GM18951 (cell line): ENCODE results near the gene ARSJ.
"Not testable (repeated sequence)": the region's sequence is repeated elsewhere in the genome, so short reads cannot be mapped to it uniquely, and the experiment has no call there.

Experiments
- POLR2A ChIP-seq: IDR thresholded peaks from 4 replicates; pipeline ENCODE4 v1.6.1; 2011; ENCODE audit warnings: mild to moderate bottlenecking; ENCODE audit not compliant: insufficient read length, insufficient read depth; ENCODE audit errors: extremely low read depth
- in situ Hi-C: fragments of 300-500 bp; cut with MboI; formaldehyde crosslinking; loops from one replicate; pipeline ENCODE4 v1.12.0; 2022; ENCODE audit warnings: low sequenced_read_pairs, mixed read lengths, inconsistent platforms; ENCODE audit not compliant: unreplicated experiment

Gene ARSJ

DNA sequence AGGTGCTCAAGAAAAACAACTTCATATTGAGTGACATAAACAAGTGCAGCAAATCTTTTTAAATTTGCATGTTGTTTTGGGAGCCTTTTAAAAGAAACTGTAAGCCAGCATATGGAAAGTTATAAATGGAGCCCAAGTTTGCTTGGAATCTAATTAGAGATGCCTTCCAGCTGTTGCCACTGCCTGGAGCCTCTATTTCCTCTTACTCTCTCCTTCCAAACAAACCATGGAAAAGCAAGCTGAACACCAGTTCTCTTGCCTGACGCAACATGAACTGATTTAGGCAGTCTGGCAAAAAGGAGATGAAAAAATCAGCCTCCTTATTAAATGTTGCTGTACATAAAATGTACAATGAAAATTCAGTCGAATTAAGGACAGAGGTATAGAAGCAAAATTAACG is 21.5 kb downstream of the ARSJ start:
- TF ChIP-seq POLR2A = no peak
- in situ Hi-C loops = loop anchor here (10.0 kb wide), 2 partner anchors 107 to 417 kb away; no protein-coding TSS in a partner anchor

GRCh38 chr4:113955948-113956347 is 23.5 kb downstream of the ARSJ start:
- in situ Hi-C loops = loop anchor here (10.0 kb wide), 2 partner anchors 109 to 419 kb away; no protein-coding TSS in a partner anchor
- no peak for TF ChIP-seq POLR2A

DNA sequence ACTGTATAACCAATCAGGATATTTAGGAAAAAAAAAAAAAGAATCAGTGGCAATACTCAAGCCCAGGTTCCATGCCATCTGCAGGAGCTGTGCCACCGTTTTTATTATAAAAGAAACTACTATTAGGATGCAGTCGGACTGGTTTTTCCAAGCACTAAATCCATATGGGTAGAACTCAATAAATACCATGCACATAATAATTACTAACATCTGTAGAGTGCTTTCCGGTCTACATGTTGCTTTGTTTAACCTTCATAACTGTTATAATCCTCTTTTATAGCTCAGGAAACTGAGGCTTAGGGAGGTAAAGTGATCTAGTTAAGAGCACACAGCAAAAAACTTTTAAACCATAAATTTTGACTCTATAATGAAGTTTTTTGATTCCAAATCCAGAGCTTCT is 24.0 kb downstream of the ARSJ start:
- in situ Hi-C loops = loop anchor here (10.0 kb wide), 2 partner anchors 109 to 419 kb away; no protein-coding TSS in a partner anchor
- TF ChIP-seq POLR2A = no peak

DNA sequence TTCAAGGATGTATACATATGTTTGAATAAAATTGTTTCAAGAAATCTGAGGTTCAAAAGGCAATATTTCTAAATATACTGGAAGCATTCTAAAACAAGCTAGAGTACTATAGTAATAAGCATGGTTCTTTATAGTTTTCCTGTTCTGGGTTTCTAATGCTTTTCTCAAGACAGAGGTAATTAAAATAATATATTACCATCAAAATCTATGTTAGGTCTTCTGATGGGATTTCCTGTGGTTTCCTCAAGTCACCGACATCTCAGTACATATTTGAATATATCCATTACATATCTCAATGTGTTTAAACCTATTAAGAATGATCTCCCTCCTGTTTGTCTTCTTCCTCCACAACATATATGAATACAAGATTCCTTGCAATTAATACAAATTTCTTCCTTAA is 25.6 kb downstream of the ARSJ start:
- TF ChIP-seq POLR2A = no peak
- in situ Hi-C loops = loop anchor here (10.0 kb wide), 2 partner anchors 111 to 421 kb away; no protein-coding TSS in a partner anchor

DNA sequence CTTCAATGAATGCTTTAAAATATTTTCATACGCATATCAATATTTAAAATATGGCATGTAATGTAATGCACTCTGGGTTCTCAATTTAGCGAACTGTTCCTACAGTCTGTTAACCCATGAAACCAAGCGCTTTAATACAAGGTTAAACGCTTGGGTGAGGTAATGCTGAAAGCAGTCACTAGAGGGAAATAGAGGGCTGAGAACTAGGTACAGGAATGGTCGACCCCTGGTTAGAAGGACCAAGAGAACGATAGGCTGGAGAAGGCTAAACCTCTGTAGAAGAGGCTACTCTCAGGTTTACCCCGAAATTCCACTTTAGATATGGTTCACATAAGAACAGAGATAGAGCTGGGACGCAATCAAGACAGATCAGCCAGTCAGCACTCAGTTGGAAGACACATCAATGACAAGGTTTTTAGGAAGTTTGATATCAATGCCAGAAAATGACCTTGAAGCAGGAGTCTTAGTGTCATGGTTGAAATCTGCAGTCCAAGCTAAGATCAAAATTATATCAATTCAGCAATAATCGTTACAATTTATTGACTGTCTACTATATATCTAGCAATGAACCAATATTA is 26.9 kb downstream of the ARSJ start:
- in situ Hi-C loops = loop anchor here (10.0 kb wide), 2 partner anchors 112 to 422 kb away; no protein-coding TSS in a partner anchor
- TF ChIP-seq POLR2A = no peak

GRCh38 chr4:113951263-113951662 is 28.2 kb downstream of the ARSJ start:
- in situ Hi-C loops = loop anchor here (10.0 kb wide), 2 partner anchors 114 to 424 kb away; no protein-coding TSS in a partner anchor

GRCh38 chr4:113950207-113950606 is 29.2 kb downstream of the ARSJ start:
- in situ Hi-C loops = loop anchor here (10.0 kb wide), 2 partner anchors 115 to 425 kb away; no protein-coding TSS in a partner anchor
- no peak for TF ChIP-seq POLR2A

More at GRCh38 chr4:113951263-113951662, 28.2 kb downstream of the ARSJ start:
- TF ChIP-seq POLR2A = no peak

- no peak for TF ChIP-seq POLR2A
- in situ Hi-C loops = no loop called here
Observed at GRCh38 chr4:113947484-113947883, 32.0 kb downstream of the ARSJ start.

- TF ChIP-seq POLR2A = no peak
- in situ Hi-C loops = no loop called here
Observed at GRCh38 chr4:113945906-113946305, 33.5 kb downstream of the ARSJ start.

DNA sequence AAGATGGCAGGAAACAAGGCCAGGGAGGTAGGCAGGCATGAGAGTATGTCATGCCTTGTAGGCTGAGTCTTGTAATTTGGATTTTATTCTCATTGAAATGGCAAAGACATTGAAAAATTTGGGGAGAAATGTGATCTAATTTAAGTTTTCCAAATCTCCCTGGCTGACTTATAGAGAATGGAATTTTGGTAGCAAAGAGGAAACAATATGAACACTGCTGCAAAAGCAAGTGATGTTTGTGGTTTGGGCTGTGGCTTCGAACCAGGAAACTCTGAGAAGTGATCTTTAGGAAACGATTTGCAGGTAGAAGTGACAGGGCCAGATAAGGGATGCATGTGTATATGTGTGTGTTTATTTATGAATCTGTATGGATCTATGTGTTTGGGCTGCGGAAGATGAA is 35.6 kb downstream of the ARSJ start:
- in situ Hi-C loops = no loop called here
- no peak for TF ChIP-seq POLR2A

GRCh38 chr4:113943085-113943484 is 36.4 kb downstream of the ARSJ start:
- no peak for TF ChIP-seq POLR2A
- in situ Hi-C loops = no loop called here

DNA sequence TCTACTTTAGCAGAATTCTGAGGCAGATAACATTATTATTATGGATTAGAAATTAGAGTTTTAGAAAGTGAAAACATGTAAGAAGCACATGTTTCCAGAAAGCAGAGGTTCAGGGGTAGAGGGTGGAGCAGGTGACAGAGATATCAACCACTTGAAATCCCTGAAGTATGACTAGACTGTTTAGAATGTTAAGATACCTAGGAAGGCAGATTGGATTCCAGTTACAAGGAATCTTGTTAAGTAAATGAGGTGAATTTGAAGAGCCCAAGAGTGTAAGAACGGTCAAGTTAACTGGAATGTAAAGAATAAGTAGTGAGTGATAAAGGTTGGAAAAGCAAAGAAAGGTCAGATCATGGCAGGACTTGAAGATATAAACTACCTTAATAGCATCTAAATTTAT is 37.6 kb downstream of the ARSJ start:
- no peak for TF ChIP-seq POLR2A
- in situ Hi-C loops = no loop called here

- in situ Hi-C loops = not testable (repeated sequence)
Observed at GRCh38 chr4:113940103-113940502, 39.3 kb downstream of the ARSJ start.

- in situ Hi-C loops = no loop called here
- TF ChIP-seq POLR2A = no peak
Observed at GRCh38 chr4:113935190-113935589, 44.3 kb downstream of the ARSJ start.

- in situ Hi-C loops = not testable (repeated sequence)
Observed at GRCh38 chr4:113924706-113925105, 54.7 kb downstream of the ARSJ start.
